ENCODE results near the gene NKAIN1. TPM values are rescaled to one million over a fixed set of nuclear protein-coding genes. Genes with fewer than 3 reads are reported as not detected.

The NKAIN1 gene
- polyA plus RNA-seq, 3 donors: not detected

DNA sequence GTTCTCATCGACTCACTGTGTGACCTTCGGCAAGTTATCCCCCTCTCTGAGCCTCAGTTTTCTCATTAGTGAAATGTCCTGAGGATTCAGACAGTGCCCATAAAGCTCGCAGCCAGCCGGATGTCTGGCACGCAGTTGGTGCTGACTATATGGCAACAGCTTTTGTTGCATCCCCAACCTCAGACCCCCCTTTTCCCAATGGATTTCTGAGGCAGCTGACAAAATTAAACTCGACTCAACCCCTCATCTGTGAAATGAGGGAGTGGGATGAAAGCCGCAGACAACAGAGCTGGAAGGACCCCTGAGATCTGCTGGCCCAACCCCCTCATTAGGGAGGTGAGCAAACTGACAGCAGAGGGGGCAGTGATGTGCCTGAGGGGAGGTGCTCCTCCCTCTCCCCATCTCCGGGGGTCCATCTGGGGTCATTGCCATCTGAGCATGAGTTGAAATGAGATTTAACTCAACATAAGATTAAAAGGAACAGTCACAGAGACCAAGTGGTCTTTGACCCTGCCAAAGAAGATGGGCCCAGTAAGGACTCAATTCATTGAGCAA, 40.4 kb downstream of the NKAIN1 start:
- intact Hi-C loops (cut with micrococcal nuclease): no loop called here
- no peak overlapping the region for H3K4me3 Mint-ChIP-seq
- H2AFZ ChIP-seq (ENCODE audit: insufficient read depth, low read depth, low read length, poor library complexity, severe bottlenecking): no peak overlapping the region
- H3K9me3 Mint-ChIP-seq: peaks cover 0 to 3% (median 0%) of the 10 kb centered on the region in 7 donors
- no peak overlapping the region for H3K4me2 ChIP-seq (replicated peaks; ENCODE audit: extremely low read depth, low read length, poor library complexity, severe bottlenecking)
- H3K27ac ChIP-seq (ENCODE audit: low read depth in 1 of 2, low read length in 2 of 2): no peak overlapping the region
- TF ChIP-seq, protein P1, sequence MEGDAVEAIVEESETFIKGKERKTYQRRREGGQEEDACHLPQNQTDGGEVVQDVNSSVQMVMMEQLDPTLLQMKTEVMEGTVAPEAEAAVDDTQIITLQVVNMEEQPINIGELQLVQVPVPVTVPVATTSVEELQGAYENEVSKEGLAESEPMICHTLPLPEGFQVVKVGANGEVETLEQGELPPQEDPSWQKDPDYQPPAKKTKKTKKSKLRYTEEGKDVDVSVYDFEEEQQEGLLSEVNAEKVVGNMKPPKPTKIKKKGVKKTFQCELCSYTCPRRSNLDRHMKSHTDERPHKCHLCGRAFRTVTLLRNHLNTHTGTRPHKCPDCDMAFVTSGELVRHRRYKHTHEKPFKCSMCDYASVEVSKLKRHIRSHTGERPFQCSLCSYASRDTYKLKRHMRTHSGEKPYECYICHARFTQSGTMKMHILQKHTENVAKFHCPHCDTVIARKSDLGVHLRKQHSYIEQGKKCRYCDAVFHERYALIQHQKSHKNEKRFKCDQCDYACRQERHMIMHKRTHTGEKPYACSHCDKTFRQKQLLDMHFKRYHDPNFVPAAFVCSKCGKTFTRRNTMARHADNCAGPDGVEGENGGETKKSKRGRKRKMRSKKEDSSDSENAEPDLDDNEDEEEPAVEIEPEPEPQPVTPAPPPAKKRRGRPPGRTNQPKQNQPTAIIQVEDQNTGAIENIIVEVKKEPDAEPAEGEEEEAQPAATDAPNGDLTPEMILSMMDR (IDR thresholded peaks at IDR 0.05): no peak
- H3K4me3 ChIP-seq (replicated peaks in 1 of 3; ENCODE audit: low read depth in 2 of 3, low read length in 3 of 3): no peak overlapping the region
- H3K4me1 Mint-ChIP-seq: no peaks in the 10 kb centered on the region
- no peaks in the 10 kb centered on the region for H3K79me2 ChIP-seq (ENCODE audit: insufficient read depth, low read length)
- H3K36me3 ChIP-seq (replicated peaks in 1 of 2; ENCODE audit: control insufficient read depth in 1 of 2, insufficient read depth in 2 of 2, low read length in 2 of 2): no peaks in the 10 kb centered on the region
- no peaks in the 10 kb centered on the region for H3K4me1 ChIP-seq (ENCODE audit: control insufficient read depth in 1 of 2, insufficient read depth in 2 of 2, low read length in 2 of 2)
- no peaks in the 10 kb centered on the region for H3K36me3 Mint-ChIP-seq
- no peak overlapping the region for H3K9ac ChIP-seq (ENCODE audit: insufficient read depth, low read length, poor library complexity, severe bottlenecking)
- H3K27ac Mint-ChIP-seq: no peak overlapping the region
- H3K9me3 ChIP-seq (replicated peaks in 1 of 2; ENCODE audit: control insufficient read depth in 1 of 2, insufficient read depth in 1 of 2, low read length in 2 of 2): no peaks in the 10 kb centered on the region
- no peak for DNase-seq
- no peaks in the 10 kb centered on the region for H4K20me1 ChIP-seq (ENCODE audit: insufficient read depth, low read length)
- H3K27me3 Mint-ChIP-seq (ENCODE audit: low read depth in 3 of 3): peaks cover 2 to 5% (median 4%) of the 10 kb centered on the region in 3 donors
- WGBS (ENCODE audit: insufficient coverage): 95% methylated on average over 4 of the region's 8 CpGs
- no peaks in the 10 kb centered on the region for H3K27me3 ChIP-seq (ENCODE audit: control insufficient read depth in 2 of 2, insufficient read depth in 2 of 2, low read length in 2 of 2)

DNA sequence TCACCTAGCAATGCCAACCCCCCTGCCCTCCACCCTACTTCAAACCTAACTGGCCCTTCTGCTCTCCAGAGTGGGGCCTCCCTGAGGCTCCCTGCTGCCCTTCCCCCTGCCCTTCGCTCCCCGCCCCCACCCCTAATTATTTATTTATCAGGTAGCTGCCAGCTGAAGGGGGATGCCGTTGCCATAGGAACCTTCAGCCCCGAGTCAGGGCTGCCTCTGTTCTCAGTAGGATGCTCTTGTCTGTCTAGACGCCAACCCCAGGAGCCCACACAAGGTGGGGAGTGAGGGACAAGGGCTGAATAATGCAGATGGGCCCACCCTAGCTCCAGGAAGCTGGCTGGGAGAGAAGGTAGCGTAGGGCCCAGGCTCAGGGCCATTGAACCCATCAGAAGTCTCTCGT, 41.1 kb downstream of the NKAIN1 start:
- peaks cover 0 to 3% (median 0%) of the 10 kb centered on the region in 7 donors for H3K9me3 Mint-ChIP-seq

More for the DNA sequence above, 41.1 kb downstream of the NKAIN1 start:
- no peak for DNase-seq
- H3K27ac ChIP-seq (ENCODE audit: low read depth in 1 of 2, low read length in 2 of 2): no peak overlapping the region
- 89% methylated on average over 3 of the region's 7 CpGs for WGBS (ENCODE audit: insufficient coverage)
- Mint-ChIP-seq H3K36me3 (no peaks in the 10 kb centered on the region), H3K4me1 (no peaks in the 10 kb centered on the region), H3K4me3 (no peak overlapping the region), H3K27ac (no peak overlapping the region), H3K27me3 (ENCODE audit: low read depth in 3 of 3) (peaks cover 4 to 5% (median 4%) of the 10 kb centered on the region in 3 donors)
- no peaks in the 10 kb centered on the region for H4K20me1 ChIP-seq (ENCODE audit: insufficient read depth, low read length)
- no peaks in the 10 kb centered on the region for H3K79me2 ChIP-seq (ENCODE audit: insufficient read depth, low read length)
- H3K9me3 ChIP-seq (replicated peaks in 1 of 2; ENCODE audit: control insufficient read depth in 1 of 2, insufficient read depth in 1 of 2, low read length in 2 of 2): no peaks in the 10 kb centered on the region
- H3K36me3 ChIP-seq (replicated peaks in 1 of 2; ENCODE audit: control insufficient read depth in 1 of 2, insufficient read depth in 2 of 2, low read length in 2 of 2): no peaks in the 10 kb centered on the region
- H3K4me2 ChIP-seq (replicated peaks; ENCODE audit: extremely low read depth, low read length, poor library complexity, severe bottlenecking): no peak overlapping the region
- no peaks in the 10 kb centered on the region for H3K4me1 ChIP-seq (ENCODE audit: control insufficient read depth in 1 of 2, insufficient read depth in 2 of 2, low read length in 2 of 2)
- no peak overlapping the region for H3K9ac ChIP-seq (ENCODE audit: insufficient read depth, low read length, poor library complexity, severe bottlenecking)
- intact Hi-C loops (cut with micrococcal nuclease): no loop called here
- H2AFZ ChIP-seq (ENCODE audit: insufficient read depth, low read depth, low read length, poor library complexity, severe bottlenecking): no peak overlapping the region
- no peak overlapping the region for H3K4me3 ChIP-seq (replicated peaks in 1 of 3; ENCODE audit: low read depth in 2 of 3, low read length in 3 of 3)
- TF ChIP-seq, protein P1 (IDR thresholded peaks at IDR 0.05): no peak
- no peaks in the 10 kb centered on the region for H3K27me3 ChIP-seq (ENCODE audit: control insufficient read depth in 2 of 2, insufficient read depth in 2 of 2, low read length in 2 of 2)

Data from CD14-positive monocyte (primary cell).